HG02870 (cell line): ENCODE measurements around the gene DNTT.

ENCODE experiments used
- ATAC-seq: cut with Tn5 transposase; IDR thresholded peaks from one replicate; pipeline ENCODE4 v1.9.1; 2021; ENCODE audit warnings: mild to moderate bottlenecking, moderate library complexity; ENCODE audit not compliant: unreplicated experiment

Gene DNTT

GRCh38 chr10:96371356-96371755 lies 67.1 kb downstream of the DNTT start:
- no peak for ATAC-seq

- ATAC-seq = no peak
Measured at GRCh38 chr10:96374004-96374403, 69.8 kb downstream of the DNTT start.

GRCh38 chr10:96374639-96374984 lies 70.4 kb downstream of the DNTT start:
- ATAC-seq = no peak

- ATAC-seq = peak; percentile 65
Measured at GRCh38 chr10:96374985-96375830, 71.0 kb downstream of the DNTT start.

- ATAC-seq = peak; percentile 63
Measured at GRCh38 chr10:96376483-96376882, 72.2 kb downstream of the DNTT start.

- no peak for ATAC-seq
Measured at GRCh38 chr10:96377816-96378294, 73.6 kb downstream of the DNTT start.

GRCh38 chr10:96378741-96379140 lies 74.5 kb downstream of the DNTT start:
- no peak for ATAC-seq

- ATAC-seq = no peak
Measured at GRCh38 chr10:96379758-96380157, 75.5 kb downstream of the DNTT start.

- ATAC-seq = no peak
Measured at GRCh38 chr10:96380821-96381220, 76.6 kb downstream of the DNTT start.

GRCh38 chr10:96384506-96384905 lies 80.3 kb downstream of the DNTT start:
- ATAC-seq = no peak

GRCh38 chr10:96387161-96387560 lies 82.9 kb downstream of the DNTT start:
- ATAC-seq = no peak

- no peak for ATAC-seq
Measured at GRCh38 chr10:96387601-96388000, 83.4 kb downstream of the DNTT start.
